Measurements from ENCODE around the gene GSTO2. TPM values are rescaled to one million over a fixed set of nuclear protein-coding genes. Genes with fewer than 3 reads are reported as not detected.

GSTO2 gene
- total and polyA plus RNA-seq, 10 of the 15 experiments (the other 5 are each of a cell fraction or from before 2014, with no cell fraction given) = 0.16 to 0.86 (median 0.46) TPM

- in situ Hi-C loops (cut with MboI) (no loop called here), intact Hi-C loops (cut with micrococcal nuclease; ENCODE audit: unreplicated experiment) (loop anchor here (10.0 kb wide), 2 partner anchors 415 to 635 kb away; partner anchors contain the start of gene STN1)
- Histone ChIP-seq H3K36me3 (ENCODE audit: control insufficient read depth in 2 of 2, insufficient read depth in 2 of 2, low read length in 1 of 2) (peaks cover 4 to 5% of the 10 kb centered on the region in 2 experiments; a peak in 3 of 4 replicates), H3K4me3 (no peak overlapping the region), H2AFZ (ENCODE audit: control insufficient read depth, low read depth, low read length) (no peak overlapping the region), H3K4me1 (ENCODE audit: control insufficient read depth, insufficient read depth, low read length) (peaks cover 23% of the 10 kb centered on the region), H4K20me1 (ENCODE audit: control insufficient read depth, insufficient read depth) (peaks cover 22% of the 10 kb centered on the region), H3K4me2 (ENCODE audit: control insufficient read depth, insufficient read depth) (peak overlapping the region; percentile 88), H3K9ac (ENCODE audit: control insufficient read depth, insufficient read depth, low read length) (no peak overlapping the region), H3K9me3 (replicated peaks; ENCODE audit: control insufficient read depth, insufficient read depth, low read length) (no peaks in the 10 kb centered on the region), H3K27ac (ENCODE audit: control insufficient read depth, insufficient read depth) (no peak overlapping the region), H3K79me2 (ENCODE audit: control insufficient read depth, insufficient read depth, low read length) (peaks cover 58% of the 10 kb centered on the region), H3K27me3 (replicated peaks in 1 of 2; ENCODE audit: control insufficient read depth in 2 of 2, insufficient read depth in 2 of 2, low read length in 1 of 2) (no peaks in the 10 kb centered on the region)
- ChIA-PET POLR2A (interaction anchor here (1.1 to 2.3 kb wide), 2 partner anchors 17 to 21 kb away, joined by 3 to 9 read pairs; no protein-coding TSS in a partner anchor), RAD21 (ENCODE audit: unreplicated experiment) (interaction anchor here (0.6 to 2.0 kb wide), 7 partner anchors 9 to 75 kb away, joined by 3 to 12 read pairs (median 4); partner anchors contain the start of genes GSTO1 and ITPRIP), CTCF (interaction anchor here (0.7 to 4.2 kb wide), 7 partner anchors 8 to 55 kb away, joined by 3 to 30 read pairs (median 8); partner anchors contain the start of genes CFAP58 and ITPRIP), SMC1A (ENCODE audit: uncharacterized antibody, unreplicated experiment) (interaction anchor here (0.7 to 2.0 kb wide), 7 partner anchors 8 to 37 kb away, joined by 3 to 8 read pairs (median 5); partner anchors contain the start of gene ITPRIP)
- FAIRE-seq (no peak), DNase-seq (ENCODE audit: low read depth, low spot score) (no peak), ATAC-seq (peak; percentile 5)
- TF ChIP-seq GATAD2B (conservative IDR thresholded peaks at IDR 0.05; ENCODE audit: low read depth) (no peak), LARP7 (IDR thresholded peaks at IDR 0.05) (no peak), STAT1 (conservative IDR thresholded peaks at IDR 0.05) (no peak), E2F8 (IDR thresholded peaks at IDR 0.05; ENCODE audit: low read depth, partially characterized antibody) (no peak)
- BruUV-seq (replicated peaks) = no TSS peak
- 83% methylated on average over 3 of the region's 3 CpGs for WGBS (ENCODE audit: insufficient coverage, insufficient replicate concordance, low lambda C conversion rate, missing lambda C conversion rate)
These were observed 60.8 kb downstream of the GSTO2 start for GRCh38 chr10:104329735-104330134.

Data from GM12878 (cell line).